OCI-M2 (cell line): ENCODE results near the gene ANKS4B.
"Not testable (repeated sequence)": the region's sequence is repeated elsewhere in the genome, so short reads cannot be mapped to it uniquely, and the experiment has no call there.

Source experiments
- DNase-seq: peaks from one replicate; lab custom pipeline; 2025; ENCODE audit not compliant: unreplicated experiment; lab: John Stamatoyannopoulos, UW

ANKS4B gene

GRCh38 chr16:21260870-21261791 lies 27.6 kb downstream of the ANKS4B start:
- peak; percentile 27 for DNase-seq

- DNase-seq = no peak
These were observed 29.5 kb downstream of the ANKS4B start for GRCh38 chr16:21262779-21263639.

GRCh38 chr16:21263640-21264570 lies 30.4 kb downstream of the ANKS4B start:
- peak; percentile 41 for DNase-seq

GRCh38 chr16:21264571-21265036 lies 31.1 kb downstream of the ANKS4B start:
- no peak for DNase-seq

GRCh38 chr16:21265104-21265837 lies 31.8 kb downstream of the ANKS4B start:
- DNase-seq = no peak

GRCh38 chr16:21267298-21267697 lies 33.8 kb downstream of the ANKS4B start:
- no peak for DNase-seq

GRCh38 chr16:21268236-21268635 lies 34.7 kb downstream of the ANKS4B start:
- DNase-seq = no peak

GRCh38 chr16:21272253-21272652 lies 38.8 kb downstream of the ANKS4B start:
- no peak for DNase-seq

- DNase-seq = not testable (repeated sequence)
These were observed 39.3 kb downstream of the ANKS4B start for GRCh38 chr16:21272763-21273162.

GRCh38 chr16:21274172-21274726 lies 40.8 kb downstream of the ANKS4B start:
- no peak for DNase-seq

GRCh38 chr16:21275529-21275928 lies 42.0 kb downstream of the ANKS4B start:
- no peak for DNase-seq

GRCh38 chr16:21276090-21276489 lies 42.6 kb downstream of the ANKS4B start:
- no peak for DNase-seq

GRCh38 chr16:21277045-21277926 lies 43.8 kb downstream of the ANKS4B start:
- no peak for DNase-seq

GRCh38 chr16:21277927-21278706 lies 44.6 kb downstream of the ANKS4B start, which contains the start of gene CRYM:
Gene CRYM (minus strand): TSS chr16:21278290. CDS start chr16:21278251, 39 bp downstream.
- peak; percentile 21 for DNase-seq

GRCh38 chr16:21279501-21279900 lies 46.0 kb downstream of the ANKS4B start:
- DNase-seq = no peak

GRCh38 chr16:21281698-21282389 lies 48.3 kb downstream of the ANKS4B start:
- DNase-seq = no peak
